CD14-positive monocyte (primary cell): Measurements from ENCODE around the gene ZNF423. TPM values are rescaled to one million over a fixed set of nuclear protein-coding genes. Genes with fewer than 3 reads are reported as not detected.

Source experiments
- DNase-seq, 3 donors: peaks; one replicate each; pipeline ENCODE4 v3.0.0-alpha.2; 2011 to 2022
- H2AFZ ChIP-seq: 2 replicates; pipeline ENCODE4 v1.6.0; 2012; ENCODE audit warnings: mild to moderate bottlenecking, low read depth, low read length, inconsistent platforms; ENCODE audit not compliant: insufficient read depth, poor library complexity, severe bottlenecking
- H3K27ac ChIP-seq, 2 donors: 1 replicate in 1 of 2; 2 replicates in 1 of 2; pipeline ENCODE4 v1.5.1; 2012 to 2013; ENCODE audit warnings: low read length in 2 of 2, control low read depth in 1 of 2, inconsistent platforms in 1 of 2, low read depth in 1 of 2, mild to moderate bottlenecking in 1 of 2
- H3K27me3 ChIP-seq, 2 donors: one replicate each; pipeline versions ENCODE4 v1.6.0 to v1.6.1; 2011 to 2013; ENCODE audit warnings: low read length in 2 of 2; ENCODE audit not compliant: control insufficient read depth in 2 of 2, insufficient read depth in 2 of 2
- H3K36me3 ChIP-seq, 2 donors: replicated peaks in 1 of 2; 1 replicate in 1 of 2; 2 replicates in 1 of 2; pipeline versions ENCODE4 v1.5.1 to v1.6.1; 2012 to 2013; ENCODE audit warnings: low read length in 2 of 2, control low read depth in 1 of 2, inconsistent platforms in 1 of 2, mild to moderate bottlenecking in 1 of 2; ENCODE audit not compliant: insufficient read depth in 2 of 2, control insufficient read depth in 1 of 2
- H3K4me1 ChIP-seq, 2 donors: 1 replicate in 1 of 2; 2 replicates in 1 of 2; pipeline versions ENCODE4 v1.5.1 to v1.6.1; 2012 to 2013; ENCODE audit warnings: low read length in 2 of 2, control low read depth in 1 of 2, inconsistent platforms in 1 of 2, mild to moderate bottlenecking in 1 of 2, moderate library complexity in 1 of 2; ENCODE audit not compliant: insufficient read depth in 2 of 2, control insufficient read depth in 1 of 2
- H3K4me2 ChIP-seq: replicated peaks from 2 replicates; pipeline ENCODE3; 2012; ENCODE audit warnings: low read length, moderate library complexity, mild to moderate bottlenecking; ENCODE audit not compliant: poor library complexity, severe bottlenecking; ENCODE audit errors: extremely low read depth
- H3K4me3 ChIP-seq, 3 experiments: fragments of 200-600 bp in 1 of 3; sonication (generic) in 1 of 3; replicated peaks in 1 of 3; 1 replicate in 2 of 3; 2 replicates in 1 of 3; pipeline ENCODE4 v1.5.1; 2011 to 2013; ENCODE audit warnings: low read length in 3 of 3, mild to moderate bottlenecking in 3 of 3, control low read depth in 2 of 3, low read depth in 2 of 3, inconsistent platforms in 1 of 3, moderate library complexity in 1 of 3
- H3K79me2 ChIP-seq: 2 replicates; pipeline ENCODE4 v1.6.0; 2012; ENCODE audit warnings: mild to moderate bottlenecking, control low read depth, inconsistent platforms, low read length, moderate library complexity; ENCODE audit not compliant: insufficient read depth
- H3K9ac ChIP-seq: 2 replicates; pipeline ENCODE4 v1.6.0; 2017; ENCODE audit warnings: low read length, mild to moderate bottlenecking; ENCODE audit not compliant: insufficient read depth, poor library complexity, severe bottlenecking
- H3K9me3 ChIP-seq, 2 donors: replicated peaks in 1 of 2; 1 replicate in 1 of 2; 2 replicates in 1 of 2; pipeline versions ENCODE4 v1.5.1 to v1.6.1; 2012 to 2013; ENCODE audit warnings: low read length in 2 of 2, control low read depth in 1 of 2; ENCODE audit not compliant: control insufficient read depth in 1 of 2, insufficient read depth in 1 of 2
- H4K20me1 ChIP-seq: 2 replicates; pipeline ENCODE4 v1.6.0; 2012; ENCODE audit warnings: mild to moderate bottlenecking, low read length, control low read depth, moderate library complexity; ENCODE audit not compliant: insufficient read depth
- H3K27ac Mint-ChIP-seq, 7 donors: one replicate each; pipeline ENCODE4 v1.8.0; 2020; ENCODE audit warnings: mild to moderate bottlenecking in 7 of 7, mixed read lengths in 7 of 7, moderate library complexity in 6 of 7, inconsistent platforms in 2 of 7
- H3K27me3 Mint-ChIP-seq, 3 donors: one replicate each; pipeline ENCODE4 v1.8.0; 2021 to 2022; ENCODE audit warnings: low read depth in 3 of 3, mild to moderate bottlenecking in 3 of 3, mixed read lengths in 3 of 3, moderate library complexity in 3 of 3, inconsistent platforms in 1 of 3
- H3K36me3 Mint-ChIP-seq, 2 donors: one replicate each; pipeline ENCODE4 v1.8.0; 2020; ENCODE audit warnings: mixed read lengths in 2 of 2, inconsistent platforms in 1 of 2, mild to moderate bottlenecking in 1 of 2
- H3K4me1 Mint-ChIP-seq: one replicate; pipeline ENCODE4 v1.8.0; 2020; ENCODE audit warnings: mild to moderate bottlenecking, mixed read lengths
- H3K4me3 Mint-ChIP-seq, 2 donors: one replicate each; pipeline ENCODE4 v1.8.0; 2020; ENCODE audit warnings: mild to moderate bottlenecking in 2 of 2, mixed read lengths in 2 of 2, moderate library complexity in 1 of 2
- H3K9me3 Mint-ChIP-seq, 7 donors: one replicate each; pipeline ENCODE4 v1.8.0; 2020 to 2022; ENCODE audit warnings: mixed read lengths in 7 of 7, mild to moderate bottlenecking in 6 of 7, moderate library complexity in 6 of 7, inconsistent platforms in 2 of 7
- CTCF ChIP-seq: fragments of 200-600 bp; IDR thresholded peaks from one replicate; pipeline ENCODE4 v1.8.0; 2022; ENCODE audit warnings: antibody characterized with exemption, mild to moderate bottlenecking
- WGBS: methylation state at CpG from one replicate; pipeline ENCODE4 v1.1.5; 2013; ENCODE audit warnings: missing lambda C conversion rate; ENCODE audit not compliant: insufficient coverage; 5-methylcytosine and 5-hydroxymethylcytosine counted together
- intact Hi-C, 2 donors: fragments of 100-400 bp; cut with micrococcal nuclease; formaldehyde crosslinking; loops; one replicate each; pipeline versions ENCODE4 v1.15.0 to v1.15.1; 2023
- polyA plus RNA-seq, 3 donors: library from polyadenylated mRNA; depleted of rRNA in 1 of 3; unstranded in 2 of 3; stranded (reverse) in 1 of 3; fragments of 300-500 nt in 2 of 3; fragments of >200 nt in 1 of 3; fragmentation: Illumina TruSeq in 2 of 3; gene quantifications; 1 replicate in 2 of 3; 2 replicates in 1 of 3; pipeline ENCODE4 v1.2.3, GENCODE V29; 2012 to 2021

The ZNF423 gene
- polyA plus RNA-seq, 3 donors = not detected

GRCh38 chr16:49821156-49821555, 34.8 kb downstream of the ZNF423 start:
- no peak for TF ChIP-seq CTCF
- H3K27me3 ChIP-seq = no peaks in the 10 kb centered on the region
- H3K4me2 ChIP-seq = no peak overlapping the region
- Mint-ChIP-seq H3K4me1 (no peaks in the 10 kb centered on the region), H3K27me3 (peaks cover 2 to 8% (median 5%) of the 10 kb centered on the region in 3 donors), H3K9me3 (no peaks in the 10 kb centered on the region), H3K4me3 (no peak overlapping the region), H3K27ac (no peak overlapping the region), H3K36me3 (no peaks in the 10 kb centered on the region)
- 94% methylated on average over 3 of the region's 9 CpGs for WGBS
- no peaks in the 10 kb centered on the region for H4K20me1 ChIP-seq
- no peaks in the 10 kb centered on the region for H3K79me2 ChIP-seq
- H3K4me1 ChIP-seq = no peaks in the 10 kb centered on the region
- H3K36me3 ChIP-seq = no peaks in the 10 kb centered on the region
- intact Hi-C loops = no loop called here
- DNase-seq = no peak
- no peak overlapping the region for H3K9ac ChIP-seq
- no peak overlapping the region for H3K4me3 ChIP-seq
- H3K27ac ChIP-seq = no peak overlapping the region
- H3K9me3 ChIP-seq = no peaks in the 10 kb centered on the region
- H2AFZ ChIP-seq = no peak overlapping the region

GRCh38 chr16:49817754-49818507, 38.0 kb downstream of the ZNF423 start:
- H3K4me3 ChIP-seq = no peak overlapping the region
- no peaks in the 10 kb centered on the region for H4K20me1 ChIP-seq
- no peak overlapping the region for H3K4me2 ChIP-seq
- WGBS = 94% methylated on average over 9 of the region's 13 CpGs
- TF ChIP-seq CTCF = no peak
- H3K9me3 ChIP-seq = no peaks in the 10 kb centered on the region
- Mint-ChIP-seq H3K4me3 (no peak overlapping the region), H3K4me1 (no peaks in the 10 kb centered on the region), H3K9me3 (no peaks in the 10 kb centered on the region), H3K27ac (no peak overlapping the region), H3K27me3 (peaks cover 0 to 7% (median 3%) of the 10 kb centered on the region in 3 donors), H3K36me3 (no peaks in the 10 kb centered on the region)
- no peaks in the 10 kb centered on the region for H3K4me1 ChIP-seq
- H3K36me3 ChIP-seq = no peaks in the 10 kb centered on the region
- no peak overlapping the region for H2AFZ ChIP-seq
- no peak for DNase-seq
- intact Hi-C loops = no loop called here
- H3K79me2 ChIP-seq = no peaks in the 10 kb centered on the region
- H3K9ac ChIP-seq = no peak overlapping the region
- H3K27me3 ChIP-seq = no peaks in the 10 kb centered on the region
- H3K27ac ChIP-seq = no peak overlapping the region
